Activated CD8-positive, alpha-beta memory T cell treated with anti-CD3 and anti-CD28 coated beads for 36 hours (primary cell): ENCODE data around the gene PDCD1LG2. TPM values are rescaled to one million over a fixed set of nuclear protein-coding genes. Genes with fewer than 3 reads are reported as not detected.

Source experiments
- CTCF ChIA-PET: fragments of 350-600 bp; sonication (Branson Sonifier 250); formaldehyde crosslinking; loops from one replicate; lab custom pipeline; 2021; ENCODE audit warnings: antibody characterized with exemption; lab: Charles Lee
- POLR2A ChIA-PET: fragments of 350-600 bp; sonication (Branson Sonifier 250); formaldehyde crosslinking; loops from one replicate; lab custom pipeline; 2021; ENCODE audit warnings: antibody characterized with exemption; lab: Charles Lee
- total RNA-seq, 2 experiments: library from RNA; stranded (reverse); gene quantifications; one replicate each; pipeline ENCODE4 v1.2.3, GENCODE V29; 2021

The PDCD1LG2 gene
- total RNA-seq, 2 experiments from 2014 or later, result 0.25 to 0.51 TPM

GRCh38 chr9:5492965-5493678, 17.2 kb upstream of the PDCD1LG2 start:
- ChIA-PET POLR2A (no interaction called here), CTCF (interaction anchor here (0.7 kb wide), 1 partner anchor 96 kb away, joined by 5 read pairs; no protein-coding TSS in a partner anchor)

- POLR2A ChIA-PET, result interaction anchor here (0.6 to 1.4 kb wide), 3 partner anchors 24 to 63 kb away, joined by 3 to 5 read pairs (median 4); no protein-coding TSS in a partner anchor
- CTCF ChIA-PET, result interaction anchor here (0.9 kb wide), 1 partner anchor 14 kb away, joined by 3 read pairs; no protein-coding TSS in a partner anchor
Observed at GRCh38 chr9:5493679-5494511, 16.4 kb upstream of the PDCD1LG2 start.

DNA sequence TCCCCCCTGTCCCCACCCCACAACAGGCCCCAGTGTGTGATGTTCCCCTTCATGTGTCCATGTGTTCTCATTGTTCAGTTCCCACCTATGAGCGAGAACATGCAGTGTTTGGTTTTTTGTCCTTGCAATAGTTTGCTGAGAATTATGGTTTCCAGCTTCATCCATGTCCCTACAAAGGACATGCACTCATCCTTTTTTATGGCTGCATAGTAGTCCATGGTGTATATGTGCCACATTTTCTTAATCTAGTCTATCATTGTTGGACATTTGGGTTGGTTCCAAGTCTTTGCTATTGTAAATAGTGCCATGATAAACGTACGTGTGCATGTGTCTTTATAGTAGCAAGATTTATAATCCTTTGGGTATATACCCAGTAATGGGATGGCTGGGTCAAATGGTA, 15.6 kb upstream of the PDCD1LG2 start:
- CTCF ChIA-PET, result interaction anchor here (0.6 to 0.9 kb wide), 2 partner anchors 13 to 53 kb away, joined by 3 read pairs; no protein-coding TSS in a partner anchor
- POLR2A ChIA-PET, result interaction anchor here (0.6 to 1.4 kb wide), 4 partner anchors 15 to 537 kb away, joined by 3 to 5 read pairs (median 4); no protein-coding TSS in a partner anchor

GRCh38 chr9:5499157-5499556, 11.2 kb upstream of the PDCD1LG2 start:
- CTCF ChIA-PET, result interaction anchor here (0.8 to 1.1 kb wide), 2 partner anchors 17 to 102 kb away, joined by 3 to 5 read pairs; no protein-coding TSS in a partner anchor
- POLR2A ChIA-PET, result no interaction called here

DNA sequence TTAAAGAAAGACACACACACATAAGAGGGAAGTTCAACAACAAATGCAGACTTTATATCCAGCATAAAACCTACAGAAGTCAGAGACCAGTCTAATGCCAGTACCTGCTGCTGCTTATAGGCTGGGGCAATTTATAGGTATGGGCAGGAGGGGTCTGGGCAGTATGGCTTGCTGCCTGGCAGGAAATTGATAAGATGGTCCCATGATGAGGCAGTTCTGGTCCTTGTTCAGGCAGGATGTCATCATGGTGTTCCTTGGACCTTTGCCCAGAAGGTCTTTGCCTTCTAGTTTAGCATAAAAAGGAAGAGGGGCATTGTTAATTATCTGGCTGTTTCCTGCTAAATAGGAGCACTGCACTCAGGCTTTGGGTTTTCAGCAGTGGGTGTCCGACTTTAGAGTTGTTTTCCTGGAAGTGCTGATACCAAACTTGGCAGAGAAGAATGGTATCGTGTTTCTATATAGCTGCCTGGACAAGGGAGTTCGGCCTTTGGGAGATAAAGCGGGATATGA, 10.4 kb upstream of the PDCD1LG2 start:
- POLR2A ChIA-PET, result no interaction called here

DNA sequence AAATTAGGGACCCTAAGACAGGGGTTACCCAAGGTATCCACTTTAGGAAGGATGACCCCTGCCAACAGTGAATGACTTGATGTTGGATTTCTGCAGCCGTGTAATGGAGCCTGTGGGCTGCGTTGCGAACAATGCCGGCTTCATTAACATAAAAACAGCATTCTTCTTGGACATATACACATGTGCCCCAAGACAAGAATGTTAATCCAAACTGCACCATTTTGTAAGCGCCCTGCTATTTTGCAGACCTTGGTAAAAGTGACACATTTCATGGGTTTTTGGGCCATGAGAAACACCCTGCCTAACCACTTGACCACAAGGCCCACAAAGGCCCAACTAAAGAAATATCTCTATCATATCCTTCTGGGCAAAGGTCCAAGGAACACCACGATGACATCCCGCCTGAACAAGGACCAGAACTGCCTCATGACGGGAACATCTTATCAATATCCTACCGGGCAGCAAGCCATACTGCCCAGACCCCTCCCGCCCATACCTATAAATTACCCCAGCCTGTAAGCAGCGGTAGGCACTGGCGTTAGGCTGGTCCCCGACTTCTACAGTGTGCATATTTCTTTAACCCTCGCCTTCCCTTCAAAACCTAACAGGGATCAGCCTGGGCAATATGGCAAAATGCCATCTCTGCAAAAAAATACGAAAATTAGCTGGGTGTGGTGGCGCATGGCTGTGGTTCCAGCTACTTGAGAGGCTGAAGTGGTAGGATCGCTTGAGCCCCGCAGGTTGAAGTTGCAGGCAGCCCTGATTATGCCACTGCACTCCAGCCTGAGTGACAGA, 9.7 kb upstream of the PDCD1LG2 start:
- ChIA-PET POLR2A (no interaction called here), CTCF (no interaction called here)

More for the DNA sequence above, 10.4 kb upstream of the PDCD1LG2 start:
- CTCF ChIA-PET, result interaction anchor here (1.1 kb wide), 1 partner anchor 101 kb away, joined by 3 read pairs; no protein-coding TSS in a partner anchor

DNA sequence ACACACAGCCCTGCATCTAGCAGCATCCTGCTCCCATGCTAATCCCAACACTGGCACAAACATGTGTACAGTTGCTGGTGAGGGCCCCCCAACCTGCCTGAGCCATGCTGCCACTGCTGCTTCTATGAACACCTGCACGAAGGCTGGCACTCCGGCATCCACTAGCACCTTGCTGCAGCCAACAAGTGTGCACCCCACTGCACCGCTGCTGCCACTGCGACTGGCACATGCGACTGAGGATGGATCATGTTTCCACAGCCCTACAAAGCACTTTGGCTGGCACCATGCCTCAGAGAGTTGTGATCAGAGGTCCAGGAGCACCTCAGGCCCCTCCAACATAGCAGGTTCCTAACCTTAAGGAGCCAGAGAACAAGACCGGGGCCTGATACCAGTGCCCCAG, 7.8 kb upstream of the PDCD1LG2 start:
- ChIA-PET POLR2A (no interaction called here), CTCF (interaction anchor here (1.1 kb wide), 1 partner anchor 78 kb away, joined by 3 read pairs; no protein-coding TSS in a partner anchor)

- CTCF ChIA-PET, result interaction anchor here (1.4 kb wide), 1 partner anchor 91 kb away, joined by 3 read pairs; no protein-coding TSS in a partner anchor
Observed at GRCh38 chr9:5509573-5509972, 758 bp upstream of the PDCD1LG2 start.

DNA sequence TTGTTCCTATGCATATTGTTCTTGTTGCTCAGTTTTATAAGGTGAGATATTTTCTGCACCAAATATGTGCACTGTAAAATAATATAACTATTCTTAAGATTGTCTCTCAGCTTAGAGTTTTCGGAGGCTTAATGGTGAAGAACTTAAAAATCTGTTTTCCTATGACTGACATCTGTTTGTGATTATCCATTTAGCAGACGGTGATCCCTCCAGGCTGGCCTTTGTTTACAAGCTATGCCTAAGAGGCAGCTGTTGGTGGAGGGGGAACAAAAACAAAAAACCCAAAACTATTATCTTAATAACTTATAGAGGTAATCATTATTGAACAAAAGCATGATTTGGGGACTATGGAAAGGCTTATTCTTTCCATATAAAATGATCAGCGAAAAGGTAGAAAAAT, 658 bp downstream of the PDCD1LG2 start:
- CTCF ChIA-PET, result no interaction called here
- POLR2A ChIA-PET, result interaction anchor here (1.0 to 1.2 kb wide), 2 partner anchors 61 to 117 kb away, joined by 3 read pairs; partner anchors contain the start of gene CD274

More at GRCh38 chr9:5509573-5509972, 758 bp upstream of the PDCD1LG2 start:
- POLR2A ChIA-PET, result interaction anchor here (0.6 kb wide), 1 partner anchor 15 kb away, joined by 3 read pairs; no protein-coding TSS in a partner anchor

DNA sequence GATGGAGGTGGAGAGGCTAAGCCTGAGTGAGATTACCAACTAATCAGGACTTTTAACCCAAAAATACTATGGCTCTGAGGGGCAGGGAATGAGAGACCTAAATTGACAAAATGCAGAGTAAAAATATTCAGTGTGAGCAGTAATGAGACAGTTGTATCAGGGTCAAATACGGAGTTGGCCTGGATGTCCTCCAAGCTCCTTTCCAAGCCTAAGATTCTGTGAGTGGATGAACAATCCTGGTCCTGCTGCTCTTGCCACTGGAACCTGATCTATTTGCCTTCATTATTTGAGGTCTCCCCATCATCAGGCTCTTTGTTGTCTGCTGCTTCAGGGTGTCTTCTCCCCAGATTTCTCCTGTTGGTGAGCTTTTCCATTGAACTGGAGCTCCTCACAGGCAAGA, 1.1 kb downstream of the PDCD1LG2 start:
- CTCF ChIA-PET, result interaction anchor here (1.3 kb wide), 1 partner anchor 12 kb away, joined by 4 read pairs; no protein-coding TSS in a partner anchor
- POLR2A ChIA-PET, result interaction anchor here (1.2 kb wide), 1 partner anchor 61 kb away, joined by 3 read pairs; the partner anchor contains the start of gene CD274

- POLR2A ChIA-PET, result no interaction called here
- CTCF ChIA-PET, result interaction anchor here (1.3 kb wide), 1 partner anchor 11 kb away, joined by 4 read pairs; no protein-coding TSS in a partner anchor
Observed at GRCh38 chr9:5511935-5512580, 1.7 kb downstream of the PDCD1LG2 start.

DNA sequence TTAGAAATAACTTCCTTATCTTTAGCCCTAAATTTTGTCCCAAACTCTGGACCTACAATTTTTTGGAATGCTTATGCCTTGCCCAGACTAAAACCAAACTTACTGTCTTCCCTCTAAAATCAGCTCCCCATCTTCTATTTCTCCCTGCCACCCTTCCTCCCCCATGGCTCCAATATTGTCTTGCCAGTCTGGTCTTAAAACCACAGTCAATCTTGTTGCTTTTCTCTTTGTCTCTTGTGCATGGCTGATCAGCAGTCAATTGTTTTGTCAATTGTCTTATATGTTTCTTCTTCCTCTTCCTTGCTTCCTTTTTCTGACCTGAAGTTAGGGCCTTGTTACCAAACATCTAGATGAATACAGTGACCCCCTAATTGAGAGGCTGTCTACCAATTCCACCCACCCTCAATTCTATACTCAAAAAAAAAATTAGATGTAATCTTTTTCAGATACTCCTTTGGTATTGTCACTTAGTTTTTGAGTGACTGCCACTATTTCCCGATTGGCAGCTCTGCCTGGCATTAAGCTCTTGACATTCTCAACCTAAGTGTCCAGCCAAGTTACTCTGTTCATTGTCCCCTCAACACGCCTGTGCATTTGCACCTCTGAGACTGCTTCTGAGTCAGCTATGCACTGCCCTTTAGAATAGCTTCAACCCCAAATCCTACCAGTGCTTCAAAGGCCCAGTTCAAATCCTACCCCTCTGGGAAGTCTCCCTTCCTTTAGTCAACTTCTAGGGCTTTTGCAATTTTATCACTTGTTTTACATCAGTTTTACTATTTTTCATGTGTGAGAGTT, 2.5 kb downstream of the PDCD1LG2 start:
- CTCF ChIA-PET, result interaction anchor here (1.3 kb wide), 1 partner anchor 10 kb away, joined by 4 read pairs; no protein-coding TSS in a partner anchor

GRCh38 chr9:5513966-5514616, 3.8 kb downstream of the PDCD1LG2 start:
- ChIA-PET POLR2A (no interaction called here), CTCF (no interaction called here)

More for the DNA sequence above, 2.5 kb downstream of the PDCD1LG2 start:
- POLR2A ChIA-PET, result no interaction called here

DNA sequence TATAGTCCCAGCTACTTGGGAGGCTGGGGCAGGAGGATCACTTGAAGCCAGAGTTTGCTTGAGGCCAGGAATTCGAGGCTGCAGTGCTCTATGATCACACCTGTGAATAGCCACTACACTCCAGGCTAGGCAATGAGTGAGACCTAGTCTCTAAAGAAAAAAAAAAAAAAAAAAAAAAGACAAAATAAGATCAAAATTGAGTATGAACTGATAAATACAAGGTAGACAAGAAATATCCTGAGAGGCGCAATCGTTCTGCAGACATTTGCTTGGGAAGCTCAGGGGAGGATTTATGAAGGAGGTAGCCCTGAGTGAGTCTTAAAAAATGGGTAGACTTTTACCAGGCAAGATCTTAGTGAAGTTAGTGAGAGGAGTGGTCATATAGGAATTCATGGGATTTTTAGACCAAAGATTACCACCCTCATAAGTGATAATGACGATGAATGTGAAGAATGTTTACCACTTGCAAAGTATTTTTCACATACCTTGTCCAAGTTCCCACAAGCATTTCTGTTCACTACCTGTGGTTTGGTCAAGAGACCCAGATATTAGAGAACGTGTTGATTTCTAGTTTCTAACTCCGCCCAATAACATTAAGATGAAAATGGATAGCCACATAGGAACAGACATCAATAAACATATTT, 4.4 kb downstream of the PDCD1LG2 start:
- POLR2A ChIA-PET, result no interaction called here
- CTCF ChIA-PET, result interaction anchor here (0.7 kb wide), 1 partner anchor 11 kb away, joined by 4 read pairs; no protein-coding TSS in a partner anchor

GRCh38 chr9:5515261-5515650, 4.9 kb downstream of the PDCD1LG2 start:
- ChIA-PET CTCF (interaction anchor here (0.7 kb wide), 1 partner anchor 11 kb away, joined by 4 read pairs; no protein-coding TSS in a partner anchor), POLR2A (no interaction called here)
